WTC11 (cell line): ENCODE results near the gene TNFRSF6B. TPM values are rescaled to one million over a fixed set of nuclear protein-coding genes. Genes with fewer than 3 reads are reported as not detected.

Experiments used
- ATAC-seq: fragments of 200-7000 bp; cut with Tn5 transposase; 2 replicates; pipeline ENCODE4 v1.10.0; 2021; ENCODE audit warnings: mild to moderate bottlenecking, moderate library complexity
- CTCF ChIA-PET: fragments of 300-600 bp; sonication (Branson Sonifier 250); formaldehyde crosslinking; loops from one replicate; lab custom pipeline; 2021; ENCODE audit warnings: antibody characterized with exemption; lab: Charles Lee
- POLR2A ChIA-PET: fragments of 350-600 bp; sonication (Branson Sonifier 250); formaldehyde crosslinking; loops from one replicate; lab custom pipeline; 2021; ENCODE audit warnings: antibody characterized with exemption; lab: Charles Lee
- DNase-seq: peaks from one replicate; pipeline ENCODE4 v3.0.0; 2021; ENCODE audit warnings: low spot score
- H3K27ac Mint-ChIP-seq: 2 replicates; pipeline ENCODE4 v1.8.0; 2021; ENCODE audit warnings: mixed read lengths
- H3K27me3 Mint-ChIP-seq: 2 replicates; pipeline ENCODE4 v1.8.0; 2021; ENCODE audit warnings: low read depth, mild to moderate bottlenecking, moderate library complexity, mixed read lengths
- H3K36me3 Mint-ChIP-seq: 2 replicates; pipeline ENCODE4 v1.8.0; 2021; ENCODE audit warnings: mixed read lengths
- H3K4me1 Mint-ChIP-seq: 2 replicates; pipeline ENCODE4 v1.8.0; 2022; ENCODE audit warnings: mixed read lengths
- H3K4me3 Mint-ChIP-seq: 2 replicates; pipeline ENCODE4 v1.8.0; 2021; ENCODE audit warnings: mild to moderate bottlenecking, moderate library complexity, mixed read lengths
- H3K9me3 Mint-ChIP-seq: 2 replicates; pipeline ENCODE4 v1.8.0; 2021; ENCODE audit warnings: mixed read lengths
- CREM ChIP-seq: sonication (generic); formaldehyde crosslinking; IDR thresholded peaks from 2 replicates; pipeline ENCODE4 v1.8.1; 2022; ENCODE audit warnings: mild to moderate bottlenecking, missing genetic modification reagents, moderate library complexity
- ESRRA ChIP-seq: sonication (generic); formaldehyde crosslinking; IDR thresholded peaks from 2 replicates; pipeline ENCODE4 v1.8.1; 2022; ENCODE audit warnings: mild to moderate bottlenecking, missing genetic modification reagents, borderline replicate concordance
- ETV6 ChIP-seq: sonication (generic); formaldehyde crosslinking; IDR thresholded peaks from 2 replicates; pipeline ENCODE4 v1.8.1; 2022; ENCODE audit warnings: mild to moderate bottlenecking, missing genetic modification reagents
- FOXJ3 ChIP-seq: sonication (generic); formaldehyde crosslinking; IDR thresholded peaks from 2 replicates; pipeline ENCODE4 v1.9.0; 2021; ENCODE audit warnings: missing genetic modification reagents, mild to moderate bottlenecking, borderline replicate concordance
- GTF2I ChIP-seq: fragments of 250-450 bp; sonication (Bioruptor Pico); conservative IDR thresholded peaks from 2 replicates; pipeline ENCODE4 v1.4.0; 2021; ENCODE audit warnings: mild to moderate bottlenecking
- KAT7 ChIP-seq: sonication (generic); formaldehyde crosslinking; IDR thresholded peaks from 2 replicates; pipeline ENCODE4 v1.8.1; 2023; ENCODE audit warnings: missing genetic modification reagents, mild to moderate bottlenecking, borderline replicate concordance
- MXD4 ChIP-seq: fragments of 250-450 bp; sonication (Bioruptor Pico); IDR thresholded peaks from 2 replicates; pipeline ENCODE4 v1.8.0; 2021; ENCODE audit warnings: mild to moderate bottlenecking, moderate library complexity, borderline replicate concordance
- NFE2L1 ChIP-seq: sonication (generic); formaldehyde crosslinking; IDR thresholded peaks from 2 replicates; pipeline ENCODE4 v1.8.1; 2023; ENCODE audit warnings: missing genetic modification reagents
- NFYB ChIP-seq: sonication (generic); formaldehyde crosslinking; conservative IDR thresholded peaks from 2 replicates; pipeline ENCODE4 v1.8.0; 2022; ENCODE audit warnings: low read depth, missing genetic modification reagents
- NR1H2 ChIP-seq: sonication (generic); formaldehyde crosslinking; IDR thresholded peaks from 2 replicates; pipeline ENCODE4 v1.9.0; 2021; ENCODE audit warnings: mild to moderate bottlenecking, moderate library complexity, missing genetic modification reagents
- OVOL2 ChIP-seq: fragments of 250-450 bp; sonication (Bioruptor Pico); IDR thresholded peaks from 2 replicates; pipeline ENCODE4 v1.9.0; 2021; ENCODE audit warnings: mild to moderate bottlenecking, borderline replicate concordance
- ZNF263 ChIP-seq: sonication (generic); formaldehyde crosslinking; IDR thresholded peaks from 2 replicates; pipeline ENCODE4 v1.8.1; 2022; ENCODE audit warnings: low read depth, mild to moderate bottlenecking, moderate library complexity, missing genetic modification reagents
- ZNF396 ChIP-seq: fragments of 250-450 bp; sonication (Bioruptor Pico); IDR thresholded peaks from 2 replicates; pipeline ENCODE4 v1.8.0; 2021; ENCODE audit warnings: mild to moderate bottlenecking, moderate library complexity, borderline replicate concordance
- ZNF671 ChIP-seq: fragments of 250-450 bp; sonication (Bioruptor Pico); IDR thresholded peaks from 2 replicates; pipeline ENCODE4 v1.8.0; 2021; ENCODE audit warnings: mild to moderate bottlenecking
- total RNA-seq: library from RNA; stranded (reverse); gene quantifications from 3 replicates; pipeline ENCODE4 v1.2.3, GENCODE V29; 2021
- TF ChIP-seq, protein P1 (sequence below): sonication (generic); formaldehyde crosslinking; IDR thresholded peaks from 2 replicates; pipeline ENCODE4 v1.8.1; 2022; ENCODE audit warnings: missing genetic modification reagents, borderline replicate concordance
- TF ChIP-seq, protein P2 (sequence below): sonication (generic); formaldehyde crosslinking; IDR thresholded peaks from 2 replicates; pipeline ENCODE4 v1.8.0; 2022; ENCODE audit warnings: mild to moderate bottlenecking, missing genetic modification reagents
- TF ChIP-seq, protein P3 (sequence below): fragments of 250-450 bp; sonication (Bioruptor Pico); conservative IDR thresholded peaks from 2 replicates; pipeline ENCODE4 v1.9.0; 2021; ENCODE audit warnings: mild to moderate bottlenecking
- TF ChIP-seq, protein P4 (sequence below): fragments of 250-450 bp; sonication (Bioruptor Pico); IDR thresholded peaks from 2 replicates; pipeline ENCODE4 v1.8.0; 2021; ENCODE audit warnings: mild to moderate bottlenecking
- TF ChIP-seq, protein P5 (sequence below): sonication (generic); formaldehyde crosslinking; IDR thresholded peaks from 2 replicates; pipeline ENCODE4 v1.8.1; 2022; ENCODE audit warnings: low read depth, mild to moderate bottlenecking, moderate library complexity, missing genetic modification reagents, borderline replicate concordance
- TF ChIP-seq, protein P6 (sequence below): sonication (generic); formaldehyde crosslinking; IDR thresholded peaks from 2 replicates; pipeline ENCODE4 v1.8.1; 2022; ENCODE audit warnings: low read depth, missing genetic modification reagents, borderline replicate concordance

Gene TNFRSF6B
- total RNA-seq, 1 experiment from 2014 or later = not detected

DNA sequence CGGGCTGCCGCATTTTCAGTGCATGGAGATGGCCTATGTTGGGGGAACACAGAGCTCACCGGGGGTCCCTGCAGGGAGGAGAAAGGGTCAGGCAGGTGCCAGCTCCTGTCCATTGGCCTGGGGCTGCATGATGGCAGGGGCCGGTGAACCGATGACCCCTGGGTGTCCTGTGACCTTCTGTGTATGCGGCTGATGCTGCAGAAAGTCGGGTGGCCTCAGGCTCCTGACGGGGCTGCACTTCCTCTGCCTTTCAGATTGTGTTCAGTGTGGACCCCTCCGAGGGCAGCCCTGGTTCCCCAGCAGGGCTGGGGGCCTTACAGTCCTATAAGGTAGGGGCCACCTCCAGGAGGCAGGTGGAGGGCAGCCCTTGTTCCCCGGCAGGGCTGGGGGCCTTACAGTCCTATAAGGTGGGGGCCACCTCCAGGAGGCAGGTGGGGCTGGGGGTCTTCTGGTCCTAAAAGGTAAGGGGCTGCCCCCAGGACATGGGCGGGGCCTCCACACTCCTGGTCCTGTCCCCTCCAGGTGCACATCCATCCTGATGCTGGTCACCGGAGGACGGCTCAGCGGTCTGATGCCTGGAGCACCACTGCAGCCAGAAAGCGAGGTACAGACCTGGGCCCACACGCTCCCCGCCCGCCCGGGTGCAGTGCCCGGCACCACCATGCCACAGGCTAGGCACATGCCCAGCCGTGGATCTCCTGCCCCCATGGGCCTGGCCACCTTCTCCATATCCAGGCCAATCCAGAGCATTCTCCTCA is 11.0 kb upstream of the TNFRSF6B start:
- TF ChIP-seq, protein P1, sequence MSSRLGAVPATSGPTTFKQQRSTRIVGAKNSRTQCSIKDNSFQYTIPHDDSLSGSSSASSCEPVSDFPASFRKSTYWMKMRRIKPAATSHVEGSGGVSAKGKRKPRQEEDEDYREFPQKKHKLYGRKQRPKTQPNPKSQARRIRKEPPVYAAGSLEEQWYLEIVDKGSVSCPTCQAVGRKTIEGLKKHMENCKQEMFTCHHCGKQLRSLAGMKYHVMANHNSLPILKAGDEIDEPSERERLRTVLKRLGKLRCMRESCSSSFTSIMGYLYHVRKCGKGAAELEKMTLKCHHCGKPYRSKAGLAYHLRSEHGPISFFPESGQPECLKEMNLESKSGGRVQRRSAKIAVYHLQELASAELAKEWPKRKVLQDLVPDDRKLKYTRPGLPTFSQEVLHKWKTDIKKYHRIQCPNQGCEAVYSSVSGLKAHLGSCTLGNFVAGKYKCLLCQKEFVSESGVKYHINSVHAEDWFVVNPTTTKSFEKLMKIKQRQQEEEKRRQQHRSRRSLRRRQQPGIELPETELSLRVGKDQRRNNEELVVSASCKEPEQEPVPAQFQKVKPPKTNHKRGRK (CRISPR knock-in tag) = no peak
- no peak for TF ChIP-seq GTF2I (CRISPR knock-in tag)
- no peak for TF ChIP-seq ESRRA (CRISPR knock-in tag)
- TF ChIP-seq NFYB (CRISPR knock-in tag) = no peak
- TF ChIP-seq, protein P2, sequence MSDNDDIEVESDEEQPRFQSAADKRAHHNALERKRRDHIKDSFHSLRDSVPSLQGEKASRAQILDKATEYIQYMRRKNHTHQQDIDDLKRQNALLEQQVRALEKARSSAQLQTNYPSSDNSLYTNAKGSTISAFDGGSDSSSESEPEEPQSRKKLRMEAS = no peak
- TF ChIP-seq FOXJ3 (CRISPR knock-in tag) = no peak
- no peak for TF ChIP-seq ZNF671
- no peak for TF ChIP-seq KAT7
- TF ChIP-seq MXD4 (CRISPR knock-in tag) = no peak
- TF ChIP-seq, protein P3, sequence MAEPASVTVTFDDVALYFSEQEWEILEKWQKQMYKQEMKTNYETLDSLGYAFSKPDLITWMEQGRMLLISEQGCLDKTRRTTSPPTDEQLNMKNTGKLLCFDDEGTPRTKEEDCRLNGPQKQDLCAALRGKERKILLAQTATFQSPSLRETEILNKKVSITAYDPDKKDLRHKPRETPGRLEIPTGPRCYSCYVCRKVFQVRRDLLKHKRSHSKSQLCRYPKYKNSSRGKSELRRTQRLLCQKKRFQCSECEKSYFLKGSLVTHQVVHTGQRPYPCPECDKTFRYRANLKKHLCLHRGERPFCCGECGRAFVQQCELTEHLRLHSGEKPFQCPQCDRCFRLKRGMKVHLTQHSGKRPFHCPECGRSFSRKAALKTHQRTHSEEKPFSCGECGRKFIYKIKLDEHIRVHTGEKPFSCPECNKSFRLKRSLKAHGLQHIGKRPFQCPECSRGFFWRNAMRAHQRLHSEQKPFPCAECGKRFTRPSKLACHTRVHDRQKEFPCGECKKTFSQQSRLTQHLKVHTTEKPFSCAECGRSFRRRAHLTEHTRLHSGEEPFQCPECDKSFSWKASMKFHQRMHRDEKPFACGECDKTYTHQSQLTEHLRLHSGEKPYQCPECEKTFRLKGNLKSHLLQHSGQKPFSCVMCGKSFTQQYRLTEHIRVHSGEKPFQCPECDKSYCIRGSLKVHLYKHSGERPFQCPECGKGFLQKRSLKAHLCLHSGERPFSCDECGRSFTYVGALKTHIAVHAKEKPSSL (CRISPR knock-in tag) = no peak
- Mint-ChIP-seq H3K27ac (no peak overlapping the region), H3K9me3 (no peaks in the 10 kb centered on the region), H3K4me3 (no peak overlapping the region), H3K36me3 (no peaks in the 10 kb centered on the region), H3K27me3 (no peaks in the 10 kb centered on the region), H3K4me1 (no peaks in the 10 kb centered on the region)
- ChIA-PET CTCF (no interaction called here), POLR2A (no interaction called here)
- DNase-seq (no peak), ATAC-seq (no peak)

DNA sequence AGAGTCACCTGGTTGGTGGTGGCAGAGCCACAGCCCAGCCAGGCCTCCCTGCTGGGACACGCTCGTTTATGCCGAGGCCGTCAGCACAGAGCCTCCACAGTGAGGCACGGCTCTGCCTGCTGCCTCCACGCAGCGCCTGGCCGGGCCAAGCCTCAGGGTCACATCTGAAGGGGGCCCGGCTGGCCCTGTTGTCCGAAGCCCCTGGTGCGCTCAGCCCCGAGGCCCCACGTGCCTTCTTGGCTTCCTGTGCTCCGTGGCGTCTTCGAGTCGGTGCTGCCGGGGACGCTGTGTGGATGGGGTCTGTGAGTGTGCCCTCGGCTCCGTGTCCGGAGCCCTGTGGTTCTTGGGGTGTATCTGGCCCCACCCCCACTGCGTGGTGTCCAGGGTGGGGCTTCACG is 10.4 kb upstream of the TNFRSF6B start:
- DNase-seq = no peak
- POLR2A ChIA-PET = no interaction called here
- no peaks in the 10 kb centered on the region for H3K9me3 Mint-ChIP-seq
- H3K4me1 Mint-ChIP-seq = no peaks in the 10 kb centered on the region
- CTCF ChIA-PET = no interaction called here
- H3K27ac Mint-ChIP-seq = no peak overlapping the region
- TF ChIP-seq, protein P4, sequence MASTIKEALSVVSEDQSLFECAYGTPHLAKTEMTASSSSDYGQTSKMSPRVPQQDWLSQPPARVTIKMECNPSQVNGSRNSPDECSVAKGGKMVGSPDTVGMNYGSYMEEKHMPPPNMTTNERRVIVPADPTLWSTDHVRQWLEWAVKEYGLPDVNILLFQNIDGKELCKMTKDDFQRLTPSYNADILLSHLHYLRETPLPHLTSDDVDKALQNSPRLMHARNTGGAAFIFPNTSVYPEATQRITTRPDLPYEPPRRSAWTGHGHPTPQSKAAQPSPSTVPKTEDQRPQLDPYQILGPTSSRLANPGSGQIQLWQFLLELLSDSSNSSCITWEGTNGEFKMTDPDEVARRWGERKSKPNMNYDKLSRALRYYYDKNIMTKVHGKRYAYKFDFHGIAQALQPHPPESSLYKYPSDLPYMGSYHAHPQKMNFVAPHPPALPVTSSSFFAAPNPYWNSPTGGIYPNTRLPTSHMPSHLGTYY (CRISPR knock-in tag) = no peak
- no peak for TF ChIP-seq ESRRA (CRISPR knock-in tag)
- ATAC-seq = no peak
- H3K4me3 Mint-ChIP-seq = no peak overlapping the region
- no peaks in the 10 kb centered on the region for H3K36me3 Mint-ChIP-seq
- H3K27me3 Mint-ChIP-seq = no peaks in the 10 kb centered on the region

DNA sequence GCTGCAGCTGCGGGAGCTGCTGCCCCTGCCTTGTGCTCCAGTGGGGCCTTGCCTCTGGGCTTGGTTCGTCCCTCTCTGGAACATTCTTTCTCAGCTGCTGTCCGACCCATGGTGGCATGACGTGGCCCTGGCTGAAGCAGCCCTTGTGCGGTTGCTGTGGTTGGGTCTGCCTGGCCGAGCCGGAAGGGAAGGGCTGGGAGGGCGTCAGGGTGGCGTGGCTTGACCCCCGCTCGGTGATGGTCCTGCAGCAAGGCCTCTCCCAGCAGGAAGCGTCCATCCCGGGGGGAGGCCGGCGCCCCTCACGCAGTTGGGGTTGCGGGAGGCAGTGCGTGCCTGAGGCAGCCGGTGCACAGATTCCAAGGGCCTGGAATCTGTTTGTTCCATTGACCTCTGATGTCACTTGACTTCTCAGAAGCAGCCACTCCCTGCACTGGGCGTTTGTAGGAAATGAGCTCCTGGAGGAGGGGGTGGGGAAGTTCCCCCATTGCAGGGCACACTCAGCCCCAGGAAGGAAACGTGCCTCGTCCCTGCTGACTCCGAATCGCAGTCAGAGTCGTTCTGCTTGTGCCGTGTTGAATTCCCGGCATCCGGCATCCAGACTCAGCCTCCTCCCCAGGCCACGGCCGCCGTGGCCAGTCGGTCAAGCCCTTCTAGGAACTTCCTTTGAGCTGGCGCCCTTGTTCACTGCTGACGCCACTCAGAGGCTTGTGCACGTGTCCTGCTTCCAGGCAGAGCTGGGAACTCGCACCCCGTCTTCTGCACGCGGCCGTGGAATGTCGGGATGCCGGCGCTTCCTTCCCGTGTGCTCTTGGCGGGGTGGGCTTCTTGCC is 9.7 kb upstream of the TNFRSF6B start:
- no peak overlapping the region for H3K4me3 Mint-ChIP-seq
- H3K4me1 Mint-ChIP-seq = no peaks in the 10 kb centered on the region
- no peaks in the 10 kb centered on the region for H3K36me3 Mint-ChIP-seq
- CTCF ChIA-PET = no interaction called here
- POLR2A ChIA-PET = interaction anchor here (1.4 kb wide), 1 partner anchor 9 kb away, joined by 3 read pairs; the partner anchor contains the start of gene TNFRSF6B
- ATAC-seq (no peak), DNase-seq (no peak)
- TF ChIP-seq CREM (CRISPR knock-in tag) (no peak), ZNF671 (no peak), ZNF263 (CRISPR knock-in tag) (no peak), NR1H2 (CRISPR knock-in tag) (no peak), NFE2L1 (CRISPR knock-in tag) (no peak), OVOL2 (CRISPR knock-in tag) (no peak), ZNF396 (CRISPR knock-in tag) (no peak), ETV6 (CRISPR knock-in tag) (no peak)
- TF ChIP-seq, protein P5, sequence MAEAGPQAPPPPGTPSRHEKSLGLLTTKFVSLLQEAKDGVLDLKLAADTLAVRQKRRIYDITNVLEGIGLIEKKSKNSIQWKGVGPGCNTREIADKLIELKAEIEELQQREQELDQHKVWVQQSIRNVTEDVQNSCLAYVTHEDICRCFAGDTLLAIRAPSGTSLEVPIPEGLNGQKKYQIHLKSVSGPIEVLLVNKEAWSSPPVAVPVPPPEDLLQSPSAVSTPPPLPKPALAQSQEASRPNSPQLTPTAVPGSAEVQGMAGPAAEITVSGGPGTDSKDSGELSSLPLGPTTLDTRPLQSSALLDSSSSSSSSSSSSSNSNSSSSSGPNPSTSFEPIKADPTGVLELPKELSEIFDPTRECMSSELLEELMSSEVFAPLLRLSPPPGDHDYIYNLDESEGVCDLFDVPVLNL = no peak
- TF ChIP-seq, protein P6, sequence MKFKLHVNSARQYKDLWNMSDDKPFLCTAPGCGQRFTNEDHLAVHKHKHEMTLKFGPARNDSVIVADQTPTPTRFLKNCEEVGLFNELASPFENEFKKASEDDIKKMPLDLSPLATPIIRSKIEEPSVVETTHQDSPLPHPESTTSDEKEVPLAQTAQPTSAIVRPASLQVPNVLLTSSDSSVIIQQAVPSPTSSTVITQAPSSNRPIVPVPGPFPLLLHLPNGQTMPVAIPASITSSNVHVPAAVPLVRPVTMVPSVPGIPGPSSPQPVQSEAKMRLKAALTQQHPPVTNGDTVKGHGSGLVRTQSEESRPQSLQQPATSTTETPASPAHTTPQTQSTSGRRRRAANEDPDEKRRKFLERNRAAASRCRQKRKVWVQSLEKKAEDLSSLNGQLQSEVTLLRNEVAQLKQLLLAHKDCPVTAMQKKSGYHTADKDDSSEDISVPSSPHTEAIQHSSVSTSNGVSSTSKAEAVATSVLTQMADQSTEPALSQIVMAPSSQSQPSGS = no peak
- H3K27ac Mint-ChIP-seq = no peak overlapping the region
- H3K27me3 Mint-ChIP-seq = no peaks in the 10 kb centered on the region
- H3K9me3 Mint-ChIP-seq = no peaks in the 10 kb centered on the region
